ENCODE data around the gene CWC15. TPM values are rescaled to one million over a fixed set of nuclear protein-coding genes. Genes with fewer than 3 reads are reported as not detected.
A peak's percentile ranks its signal among the peaks of the same experiment; 100 is the strongest.

CWC15 gene
- total and polyA plus RNA-seq, 4 donors: 17.6 to 47.0 (median 20.9) TPM

- H3K27me3 ChIP-seq (ENCODE audit: control insufficient read depth in 4 of 4, insufficient read depth in 4 of 4, low read length in 3 of 4): no peaks in the 10 kb centered on the region
- H3K27ac ChIP-seq (ENCODE audit: low read depth in 1 of 2, low read length in 2 of 2): no peak overlapping the region
- TF ChIP-seq CTCF (IDR thresholded peaks at IDR 0.05; ENCODE audit: low read depth, low read length, missing input control) (peak; percentile 43), TAF1 (conservative IDR thresholded peaks at IDR 0.05) (no peak), RAD21 (IDR thresholded peaks at IDR 0.05) (peak; percentile 68 to 74)
- no peak for DNase-seq (ENCODE audit: low spot score)
- peaks cover 10 to 67% (median 63%) of the 10 kb centered on the region in 4 donors for H3K36me3 ChIP-seq (ENCODE audit: control insufficient read depth in 4 of 4, insufficient read depth in 3 of 4, low read depth in 1 of 4, low read length in 3 of 4)
- WGBS: 98% methylated on average over 1 of the region's 1 CpG
- no peak overlapping the region for H3K4me3 ChIP-seq (ENCODE audit: low read depth in 1 of 3, low read length in 3 of 3)
- peaks cover 1 to 18% (median 18%) of the 10 kb centered on the region in 4 donors for H3K4me1 ChIP-seq (ENCODE audit: control insufficient read depth in 4 of 4, insufficient read depth in 4 of 4, low read length in 3 of 4)
- H3K9me3 ChIP-seq (ENCODE audit: control insufficient read depth in 4 of 4, low read length in 3 of 4): no peaks in the 10 kb centered on the region
- no peak overlapping the region for H3K9ac ChIP-seq (ENCODE audit: low read depth in 1 of 2, low read length in 2 of 2)
These were observed 4.9 kb downstream of the CWC15 start for GRCh38 chr11:94968334-94968958.

- Histone ChIP-seq H3K27ac (ENCODE audit: low read depth in 1 of 2, low read length in 2 of 2) (no peak overlapping the region), H3K27me3 (ENCODE audit: control insufficient read depth in 4 of 4, insufficient read depth in 4 of 4, low read length in 3 of 4) (no peaks in the 10 kb centered on the region), H3K4me3 (ENCODE audit: low read depth in 1 of 3, low read length in 3 of 3) (no peak overlapping the region), H3K9ac (ENCODE audit: low read depth in 1 of 2, low read length in 2 of 2) (no peak overlapping the region), H3K9me3 (ENCODE audit: control insufficient read depth in 4 of 4, low read length in 3 of 4) (no peaks in the 10 kb centered on the region), H3K36me3 (ENCODE audit: control insufficient read depth in 4 of 4, insufficient read depth in 3 of 4, low read depth in 1 of 4, low read length in 3 of 4) (peaks cover 12 to 83% (median 71%) of the 10 kb centered on the region in 4 donors), H3K4me1 (ENCODE audit: control insufficient read depth in 4 of 4, insufficient read depth in 4 of 4, low read length in 3 of 4) (no peaks in the 10 kb centered on the region)
- 93% methylated on average over 4 of the region's 4 CpGs for WGBS
- no peak for DNase-seq (ENCODE audit: low spot score)
- TF ChIP-seq RAD21 (IDR thresholded peaks at IDR 0.05) (no peak), HNF4G (IDR thresholded peaks at IDR 0.05) (no peak), RXRA (IDR thresholded peaks at IDR 0.05) (no peak), CTCF (IDR thresholded peaks at IDR 0.05; ENCODE audit: low read depth, low read length, missing input control) (no peak), FOXA1 (IDR thresholded peaks at IDR 0.05) (no peak), NR2F2 (IDR thresholded peaks at IDR 0.05) (no peak), ATF3 (IDR thresholded peaks at IDR 0.05) (no peak), JUND (IDR thresholded peaks at IDR 0.05) (no peak), HNF4A (conservative IDR thresholded peaks at IDR 0.05) (no peak), FOXA2 (IDR thresholded peaks at IDR 0.05) (no peak), EGR1 (IDR thresholded peaks at IDR 0.05; ENCODE audit: low read depth in 2 of 2) (no peak), SP1 (IDR thresholded peaks at IDR 0.05) (no peak), GABPA (IDR thresholded peaks at IDR 0.05 in 1 of 2, conservative IDR thresholded peaks at IDR 0.05 in 1 of 2) (no peak), ZBTB33 (IDR thresholded peaks at IDR 0.05) (no peak), YY1 (IDR thresholded peaks at IDR 0.05) (no peak), TAF1 (conservative IDR thresholded peaks at IDR 0.05) (no peak)
- TF ChIP-seq, protein P1, sequence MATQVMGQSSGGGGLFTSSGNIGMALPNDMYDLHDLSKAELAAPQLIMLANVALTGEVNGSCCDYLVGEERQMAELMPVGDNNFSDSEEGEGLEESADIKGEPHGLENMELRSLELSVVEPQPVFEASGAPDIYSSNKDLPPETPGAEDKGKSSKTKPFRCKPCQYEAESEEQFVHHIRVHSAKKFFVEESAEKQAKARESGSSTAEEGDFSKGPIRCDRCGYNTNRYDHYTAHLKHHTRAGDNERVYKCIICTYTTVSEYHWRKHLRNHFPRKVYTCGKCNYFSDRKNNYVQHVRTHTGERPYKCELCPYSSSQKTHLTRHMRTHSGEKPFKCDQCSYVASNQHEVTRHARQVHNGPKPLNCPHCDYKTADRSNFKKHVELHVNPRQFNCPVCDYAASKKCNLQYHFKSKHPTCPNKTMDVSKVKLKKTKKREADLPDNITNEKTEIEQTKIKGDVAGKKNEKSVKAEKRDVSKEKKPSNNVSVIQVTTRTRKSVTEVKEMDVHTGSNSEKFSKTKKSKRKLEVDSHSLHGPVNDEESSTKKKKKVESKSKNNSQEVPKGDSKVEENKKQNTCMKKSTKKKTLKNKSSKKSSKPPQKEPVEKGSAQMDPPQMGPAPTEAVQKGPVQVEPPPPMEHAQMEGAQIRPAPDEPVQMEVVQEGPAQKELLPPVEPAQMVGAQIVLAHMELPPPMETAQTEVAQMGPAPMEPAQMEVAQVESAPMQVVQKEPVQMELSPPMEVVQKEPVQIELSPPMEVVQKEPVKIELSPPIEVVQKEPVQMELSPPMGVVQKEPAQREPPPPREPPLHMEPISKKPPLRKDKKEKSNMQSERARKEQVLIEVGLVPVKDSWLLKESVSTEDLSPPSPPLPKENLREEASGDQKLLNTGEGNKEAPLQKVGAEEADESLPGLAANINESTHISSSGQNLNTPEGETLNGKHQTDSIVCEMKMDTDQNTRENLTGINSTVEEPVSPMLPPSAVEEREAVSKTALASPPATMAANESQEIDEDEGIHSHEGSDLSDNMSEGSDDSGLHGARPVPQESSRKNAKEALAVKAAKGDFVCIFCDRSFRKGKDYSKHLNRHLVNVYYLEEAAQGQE (IDR thresholded peaks at IDR 0.05): no peak
- TF ChIP-seq, protein P2, sequence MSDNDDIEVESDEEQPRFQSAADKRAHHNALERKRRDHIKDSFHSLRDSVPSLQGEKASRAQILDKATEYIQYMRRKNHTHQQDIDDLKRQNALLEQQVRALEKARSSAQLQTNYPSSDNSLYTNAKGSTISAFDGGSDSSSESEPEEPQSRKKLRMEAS (IDR thresholded peaks at IDR 0.05): no peak
These were observed 8.4 kb downstream of the CWC15 start for GRCh38 chr11:94964934-94965333.

All from liver (tissue), 9 donors.